Natural killer cell (primary cell): Measurements from ENCODE around the gene PDE12. TPM values are rescaled to one million over a fixed set of nuclear protein-coding genes. Genes with fewer than 3 reads are reported as not detected.

Experiments
- ATAC-seq, 3 donors: fragments of 150-1000 bp in 2 of 3; fragments of 200-7000 bp in 1 of 3; cut with Tn5 transposase; 1 replicate in 1 of 3; 2 replicates in 2 of 3; pipeline ENCODE4 v1.10.0; 2021; ENCODE audit warnings: mild to moderate bottlenecking in 2 of 3, moderate library complexity in 2 of 3
- DNase-seq, 2 donors: peaks; one replicate each; pipeline versions ENCODE4 v3.0.0 to v3.0.0-alpha.2; 2013 to 2021; ENCODE audit warnings: mixed read lengths in 1 of 2
- H3K27ac ChIP-seq: one replicate; pipeline ENCODE4 v1.5.1; 2013; ENCODE audit warnings: mild to moderate bottlenecking, low read length
- H3K27me3 ChIP-seq: one replicate; pipeline ENCODE4 v1.6.1; 2013; ENCODE audit warnings: low read length; ENCODE audit not compliant: control insufficient read depth, insufficient read depth
- H3K36me3 ChIP-seq: one replicate; pipeline ENCODE4 v1.6.1; 2013; ENCODE audit warnings: low read length; ENCODE audit not compliant: control insufficient read depth, insufficient read depth
- H3K4me1 ChIP-seq: one replicate; pipeline ENCODE4 v1.6.1; 2013; ENCODE audit warnings: low read length; ENCODE audit not compliant: control insufficient read depth, insufficient read depth
- H3K4me3 ChIP-seq: one replicate; pipeline ENCODE4 v1.5.1; 2013; ENCODE audit warnings: low read length
- H3K9me3 ChIP-seq: one replicate; pipeline ENCODE4 v1.6.1; 2013; ENCODE audit warnings: low read length; ENCODE audit not compliant: control insufficient read depth, insufficient read depth
- H3K27ac Mint-ChIP-seq, 2 donors: one replicate each; pipeline ENCODE4 v1.8.0; 2022; ENCODE audit warnings: mild to moderate bottlenecking in 2 of 2, mixed read lengths in 2 of 2, moderate library complexity in 1 of 2
- H3K27me3 Mint-ChIP-seq, 2 donors: one replicate each; pipeline ENCODE4 v1.8.0; 2022; ENCODE audit warnings: low read depth in 2 of 2, mixed read lengths in 2 of 2
- H3K36me3 Mint-ChIP-seq: one replicate; pipeline ENCODE4 v1.8.0; 2022; ENCODE audit warnings: mixed read lengths
- H3K4me1 Mint-ChIP-seq, 2 donors: one replicate each; pipeline ENCODE4 v1.8.0; 2022; ENCODE audit warnings: mixed read lengths in 2 of 2
- H3K4me3 Mint-ChIP-seq: one replicate; pipeline ENCODE4 v1.8.0; 2022; ENCODE audit warnings: mild to moderate bottlenecking, moderate library complexity, mixed read lengths
- H3K9me3 Mint-ChIP-seq, 2 donors: one replicate each; pipeline ENCODE4 v1.8.0; 2022; ENCODE audit warnings: mixed read lengths in 2 of 2
- CTCF ChIP-seq: fragments of 200-600 bp; IDR thresholded peaks from one replicate; pipeline ENCODE4 v1.8.0; 2022; ENCODE audit warnings: antibody characterized with exemption
- WGBS: methylation state at CpG from one replicate; pipeline ENCODE4 v1.1.7; 2013; ENCODE audit warnings: missing lambda C conversion rate; ENCODE audit not compliant: insufficient coverage; 5-methylcytosine and 5-hydroxymethylcytosine counted together
- intact Hi-C: fragments of 100-400 bp; cut with micrococcal nuclease; formaldehyde crosslinking; loops from one replicate; pipeline ENCODE4 v1.14.2; 2022
- total RNA-seq, 4 donors: library from RNA; stranded (reverse); fragments of 120-200 nt in 1 of 4; gene quantifications; one replicate each; pipeline versions ENCODE4 v1.2.3 to v1.2.4, GENCODE V29; 2013 to 2022

The PDE12 gene
- total RNA-seq, 3 donors from 2014 or later (not counting 1 experiment from before 2014, with no cell fraction given): 34.4 to 36.6 (median 35.5) TPM

- Mint-ChIP-seq H3K36me3 (no peaks in the 10 kb centered on the region), H3K9me3 (no peaks in the 10 kb centered on the region), H3K27me3 (no peaks in the 10 kb centered on the region), H3K27ac (peak overlapping the region; percentile 93 to 94), H3K4me1 (peaks cover 45 to 47% of the 10 kb centered on the region in 2 donors), H3K4me3 (peak overlapping the region; percentile 90)
- Histone ChIP-seq H3K36me3 (peaks cover 19% of the 10 kb centered on the region), H3K9me3 (no peaks in the 10 kb centered on the region), H3K27ac (peak overlapping the region; percentile 94), H3K4me3 (peak overlapping the region; percentile 76), H3K4me1 (peaks cover 33% of the 10 kb centered on the region), H3K27me3 (no peaks in the 10 kb centered on the region)
- peak; percentile 38 to 60 (median 44) for ATAC-seq
- no peak for TF ChIP-seq CTCF
- DNase-seq: peak in 1 of 2 donors; percentile 64
- intact Hi-C loops: loop anchor here (1.0 to 5.0 kb wide), 4 partner anchors 41 to 200 kb away; partner anchors contain the start of genes ARF4, DENND6A and SLMAP
- under 1% methylated on average over 54 of the region's 54 CpGs for WGBS
Measured at GRCh38 chr3:57556459-57557084, 498 bp downstream of the PDE12 start.

- no peaks in the 10 kb centered on the region for H3K36me3 Mint-ChIP-seq
- WGBS: 1% methylated on average over 29 of the region's 29 CpGs
- H3K27me3 Mint-ChIP-seq: no peaks in the 10 kb centered on the region
Measured at GRCh38 chr3:57557085-57557537, 1.0 kb downstream of the PDE12 start.

GRCh38 chr3:57559526-57559925 is 3.5 kb downstream of the PDE12 start:
- Mint-ChIP-seq H3K27me3 (no peaks in the 10 kb centered on the region), H3K4me3 (peak overlapping the region; percentile 9), H3K36me3 (no peaks in the 10 kb centered on the region), H3K9me3 (no peaks in the 10 kb centered on the region), H3K27ac (peak overlapping the region; percentile 14 to 54), H3K4me1 (peaks cover 45 to 47% of the 10 kb centered on the region in 2 donors)
- ATAC-seq (no peak), DNase-seq (no peak)
- H3K27me3 ChIP-seq: no peaks in the 10 kb centered on the region
- H3K9me3 ChIP-seq: no peaks in the 10 kb centered on the region
- peaks cover 33% of the 10 kb centered on the region for H3K4me1 ChIP-seq
- H3K36me3 ChIP-seq: peaks cover 29% of the 10 kb centered on the region
- no peak overlapping the region for H3K4me3 ChIP-seq
- intact Hi-C loops: loop anchor here (5.0 kb wide), 2 partner anchors 118 to 133 kb away; partner anchors contain the start of gene DENND6A
- H3K27ac ChIP-seq: no peak overlapping the region
- no peak for TF ChIP-seq CTCF
- no CpG with 5 or more reads among the region's 1 CpG for WGBS

More at GRCh38 chr3:57557085-57557537, 1.0 kb downstream of the PDE12 start:
- Histone ChIP-seq H3K27ac (peak overlapping the region; percentile 94), H3K9me3 (no peaks in the 10 kb centered on the region), H3K4me3 (peak overlapping the region; percentile 76), H3K27me3 (no peaks in the 10 kb centered on the region), H3K36me3 (peaks cover 22% of the 10 kb centered on the region), H3K4me1 (peaks cover 33% of the 10 kb centered on the region)
- TF ChIP-seq CTCF: no peak
- intact Hi-C loops: loop anchor here (5.0 kb wide), 2 partner anchors 120 to 135 kb away; partner anchors contain the start of gene DENND6A
- Mint-ChIP-seq H3K9me3 (no peaks in the 10 kb centered on the region), H3K27ac (peak overlapping the region; percentile 93 to 94), H3K4me1 (peaks cover 45 to 47% of the 10 kb centered on the region in 2 donors), H3K4me3 (peak overlapping the region; percentile 90)
- ATAC-seq (peak; percentile 48 to 67 (median 48)), DNase-seq (peak; percentile 45 to 61)
